Glutamatergic neuron (in vitro differentiated cells): Measurements from ENCODE around the gene ERG28. TPM values are rescaled to one million over a fixed set of nuclear protein-coding genes. Genes with fewer than 3 reads are reported as not detected.

ENCODE experiments used
- DNase-seq: peaks from one replicate; pipeline ENCODE4 v3.0.0; 2022
- H3K27ac Mint-ChIP-seq: one replicate; pipeline ENCODE4 v1.8.0; 2020; ENCODE audit warnings: mild to moderate bottlenecking, mixed read lengths, inconsistent platforms; ENCODE audit not compliant: unreplicated experiment
- H3K27me3 Mint-ChIP-seq: one replicate; pipeline ENCODE4 v1.8.0; 2020; ENCODE audit warnings: mild to moderate bottlenecking, moderate library complexity, mixed read lengths, inconsistent platforms; ENCODE audit not compliant: unreplicated experiment
- H3K36me3 Mint-ChIP-seq: one replicate; pipeline ENCODE4 v1.8.0; 2020; ENCODE audit warnings: mild to moderate bottlenecking, mixed read lengths, inconsistent platforms; ENCODE audit not compliant: unreplicated experiment
- H3K4me1 Mint-ChIP-seq: one replicate; pipeline ENCODE4 v1.8.0; 2020; ENCODE audit warnings: mild to moderate bottlenecking, low read depth, mixed read lengths, inconsistent platforms; ENCODE audit not compliant: unreplicated experiment
- H3K4me3 Mint-ChIP-seq: one replicate; pipeline ENCODE4 v1.8.0; 2020; ENCODE audit warnings: mild to moderate bottlenecking, mixed read lengths, inconsistent platforms; ENCODE audit not compliant: unreplicated experiment
- H3K9me3 Mint-ChIP-seq: one replicate; pipeline ENCODE4 v1.8.0; 2020; ENCODE audit warnings: mild to moderate bottlenecking, moderate library complexity, mixed read lengths, inconsistent platforms; ENCODE audit not compliant: unreplicated experiment
- total RNA-seq: library from RNA; stranded (reverse); fragmentation: NEBNext Ultra II Directional; extraction: Animal tissue kit (Norgen Biotek cat#: 25700); gene quantifications from one replicate; pipeline ENCODE4 v1.2.1, GENCODE V29; 2021; ENCODE audit not compliant: unreplicated experiment
- TF ChIP-seq, protein P1 (sequence below): fragments of 200-600 bp; sonication (generic); IDR thresholded peaks from one replicate; pipeline ENCODE4 v1.5.0; 2021; ENCODE audit not compliant: partially characterized antibody, unreplicated experiment

ERG28 gene
- total RNA-seq, 1 donor from 2014 or later: 16.2 TPM

GRCh38 chr14:75648066-75648838 lies 12.4 kb downstream of the ERG28 start:
- no peak overlapping the region for H3K4me3 Mint-ChIP-seq

GRCh38 chr14:75647640-75648039 lies 13.0 kb downstream of the ERG28 start:
- Mint-ChIP-seq H3K27ac (no peak overlapping the region), H3K36me3 (no peaks in the 10 kb centered on the region), H3K4me1 (no peaks in the 10 kb centered on the region), H3K27me3 (no peaks in the 10 kb centered on the region), H3K9me3 (peaks cover 1% of the 10 kb centered on the region), H3K4me3 (no peak overlapping the region)
- no peak for DNase-seq
- TF ChIP-seq, protein P1, sequence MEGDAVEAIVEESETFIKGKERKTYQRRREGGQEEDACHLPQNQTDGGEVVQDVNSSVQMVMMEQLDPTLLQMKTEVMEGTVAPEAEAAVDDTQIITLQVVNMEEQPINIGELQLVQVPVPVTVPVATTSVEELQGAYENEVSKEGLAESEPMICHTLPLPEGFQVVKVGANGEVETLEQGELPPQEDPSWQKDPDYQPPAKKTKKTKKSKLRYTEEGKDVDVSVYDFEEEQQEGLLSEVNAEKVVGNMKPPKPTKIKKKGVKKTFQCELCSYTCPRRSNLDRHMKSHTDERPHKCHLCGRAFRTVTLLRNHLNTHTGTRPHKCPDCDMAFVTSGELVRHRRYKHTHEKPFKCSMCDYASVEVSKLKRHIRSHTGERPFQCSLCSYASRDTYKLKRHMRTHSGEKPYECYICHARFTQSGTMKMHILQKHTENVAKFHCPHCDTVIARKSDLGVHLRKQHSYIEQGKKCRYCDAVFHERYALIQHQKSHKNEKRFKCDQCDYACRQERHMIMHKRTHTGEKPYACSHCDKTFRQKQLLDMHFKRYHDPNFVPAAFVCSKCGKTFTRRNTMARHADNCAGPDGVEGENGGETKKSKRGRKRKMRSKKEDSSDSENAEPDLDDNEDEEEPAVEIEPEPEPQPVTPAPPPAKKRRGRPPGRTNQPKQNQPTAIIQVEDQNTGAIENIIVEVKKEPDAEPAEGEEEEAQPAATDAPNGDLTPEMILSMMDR: no peak

More at GRCh38 chr14:75648066-75648838, 12.4 kb downstream of the ERG28 start:
- Mint-ChIP-seq H3K36me3 (no peaks in the 10 kb centered on the region), H3K4me1 (no peaks in the 10 kb centered on the region), H3K27ac (no peak overlapping the region), H3K9me3 (peaks cover 1% of the 10 kb centered on the region), H3K27me3 (no peaks in the 10 kb centered on the region)
- TF ChIP-seq, protein P1: no peak
- DNase-seq: no peak

GRCh38 chr14:75646762-75647161 lies 13.9 kb downstream of the ERG28 start:
- Mint-ChIP-seq H3K9me3 (peaks cover 1% of the 10 kb centered on the region), H3K4me1 (no peaks in the 10 kb centered on the region), H3K36me3 (no peaks in the 10 kb centered on the region), H3K4me3 (no peak overlapping the region), H3K27me3 (no peaks in the 10 kb centered on the region), H3K27ac (no peak overlapping the region)
- DNase-seq: no peak
- TF ChIP-seq, protein P1: no peak

- H3K27me3 Mint-ChIP-seq: peaks cover 2% of the 10 kb centered on the region
- TF ChIP-seq, protein P1: no peak
- H3K27ac Mint-ChIP-seq: no peak overlapping the region
- no peaks in the 10 kb centered on the region for H3K9me3 Mint-ChIP-seq
- H3K4me1 Mint-ChIP-seq: no peaks in the 10 kb centered on the region
- DNase-seq: no peak
- no peak overlapping the region for H3K4me3 Mint-ChIP-seq
- H3K36me3 Mint-ChIP-seq: no peaks in the 10 kb centered on the region
Observed at GRCh38 chr14:75645056-75645455, 15.6 kb downstream of the ERG28 start.

GRCh38 chr14:75643985-75644384 lies 16.7 kb downstream of the ERG28 start:
- no peaks in the 10 kb centered on the region for H3K9me3 Mint-ChIP-seq
- H3K4me3 Mint-ChIP-seq: no peak overlapping the region
- TF ChIP-seq, protein P1: no peak
- H3K27me3 Mint-ChIP-seq: peaks cover 2% of the 10 kb centered on the region
- no peaks in the 10 kb centered on the region for H3K36me3 Mint-ChIP-seq
- no peak overlapping the region for H3K27ac Mint-ChIP-seq
- H3K4me1 Mint-ChIP-seq: no peaks in the 10 kb centered on the region
- DNase-seq: no peak
